ENCODE measurements around the gene ZNF57. TPM values are rescaled to one million over a fixed set of nuclear protein-coding genes. Genes with fewer than 3 reads are reported as not detected.
"Not testable (repeated sequence)": the region's sequence is repeated elsewhere in the genome, so short reads cannot be mapped to it uniquely, and the experiment has no call there.

ZNF57 gene
- polyA plus RNA-seq, 3 donors: 1.3 to 3.0 (median 2.2) TPM

DNA sequence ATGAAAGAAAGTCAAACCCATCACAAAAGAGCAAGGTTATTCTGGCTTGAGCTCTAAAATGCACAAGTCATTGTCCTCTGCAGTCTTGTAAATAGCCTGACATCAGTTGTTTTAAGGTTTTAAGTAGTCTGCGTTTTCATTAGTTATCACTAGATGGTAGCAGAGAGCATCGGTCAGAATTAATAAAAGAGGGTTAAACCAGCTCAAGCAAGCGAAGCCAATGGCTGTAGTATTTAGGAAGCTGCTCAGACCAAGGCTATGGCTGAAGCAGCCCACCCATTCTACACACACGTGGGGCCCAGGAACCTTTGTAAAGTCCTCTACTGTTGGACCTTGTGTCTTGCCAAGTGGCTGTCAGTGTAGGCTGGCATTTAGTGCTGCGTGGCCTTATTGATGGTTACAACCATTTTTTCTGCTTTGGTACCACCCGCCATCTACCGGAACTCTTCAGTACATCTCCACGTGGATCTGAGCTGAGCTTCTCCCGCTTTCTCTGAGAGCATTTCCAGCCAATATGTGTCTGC, 13.3 kb upstream of the ZNF57 start:
- H3K27ac ChIP-seq (ENCODE audit: low read depth, low read length): no peak overlapping the region
- 23 to 26% (median 24%) methylated on average over 9 of the region's 9 CpGs for WGBS, 3 donors

DNA sequence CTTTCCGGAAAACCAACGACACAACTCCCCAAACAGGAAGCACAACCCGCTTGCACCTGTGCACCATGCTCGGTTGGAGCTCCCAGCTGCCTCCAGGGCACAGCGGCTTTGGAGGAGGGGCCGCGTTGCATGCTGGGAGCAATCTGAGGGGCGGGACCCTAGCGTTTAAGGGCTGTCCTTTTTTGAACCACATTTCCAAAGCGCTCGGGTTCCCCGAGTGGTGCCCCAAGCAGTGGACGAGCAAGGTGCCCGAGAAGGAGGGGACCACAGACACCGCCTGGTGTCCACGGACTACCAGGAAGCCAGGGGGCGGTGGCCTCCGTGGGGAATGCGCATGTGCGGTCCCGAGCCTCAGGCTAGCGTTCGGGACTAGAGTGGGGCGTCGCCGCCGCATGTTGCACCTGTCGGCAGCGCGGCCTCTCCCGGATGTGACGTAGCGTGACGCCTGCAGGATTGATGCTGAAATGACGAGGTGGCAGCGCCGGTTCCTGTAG, 11.9 kb upstream of the ZNF57 start:
- WGBS, 3 donors: 44 to 65% (median 62%) methylated on average over 31 to 37 of the region's 37 CpGs
- no peak overlapping the region for H3K27ac ChIP-seq (ENCODE audit: low read depth, low read length)

DNA sequence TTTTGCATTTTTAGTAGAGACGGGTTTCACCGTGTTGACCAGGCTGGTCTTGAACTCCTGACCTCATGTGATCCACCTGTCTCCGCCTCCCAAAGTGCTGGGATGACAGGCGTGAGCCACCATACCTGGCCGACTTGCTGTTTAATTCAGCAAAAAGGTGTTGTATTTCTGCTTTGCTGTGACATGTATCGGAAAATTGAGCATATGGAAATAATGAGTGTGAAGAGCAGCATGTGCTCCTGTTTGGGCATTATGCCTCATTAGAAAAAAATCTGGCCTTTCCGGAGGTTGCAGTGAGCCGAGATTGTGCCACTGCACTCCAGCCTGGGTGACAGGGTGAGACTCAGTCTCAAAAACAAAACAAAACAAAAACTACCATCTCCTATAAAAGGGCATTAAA, 10.2 kb upstream of the ZNF57 start:
- 47 to 84% (median 83%) methylated on average over 8 of the region's 8 CpGs for WGBS, 3 donors

DNA sequence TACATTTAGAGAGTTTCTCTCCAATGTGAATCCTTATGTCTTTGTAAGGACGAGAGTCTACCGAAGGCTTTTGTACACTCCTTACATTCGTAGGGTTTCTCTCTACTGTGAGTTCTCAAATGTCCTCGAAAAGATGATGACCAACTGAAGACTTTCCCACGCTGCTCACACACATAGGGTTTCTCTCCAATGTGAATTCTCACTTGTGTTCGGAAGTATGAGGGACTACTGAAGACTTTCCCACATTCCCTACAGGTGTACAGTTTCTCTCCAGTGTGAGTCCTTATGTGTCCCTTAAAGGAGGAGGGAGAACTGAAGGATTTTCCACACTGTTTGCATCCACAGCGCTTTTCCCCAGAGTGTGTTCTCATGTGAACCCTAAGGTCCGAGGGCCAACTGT, 4.0 kb upstream of the ZNF57 start:
- H3K27ac ChIP-seq (ENCODE audit: low read depth, low read length): no peak overlapping the region
- WGBS, 3 donors: 75 to 81% (median 79%) methylated on average over 8 of the region's 8 CpGs

More for the DNA sequence above, 10.2 kb upstream of the ZNF57 start:
- H3K27ac ChIP-seq (ENCODE audit: low read depth, low read length): not testable (repeated sequence)

DNA sequence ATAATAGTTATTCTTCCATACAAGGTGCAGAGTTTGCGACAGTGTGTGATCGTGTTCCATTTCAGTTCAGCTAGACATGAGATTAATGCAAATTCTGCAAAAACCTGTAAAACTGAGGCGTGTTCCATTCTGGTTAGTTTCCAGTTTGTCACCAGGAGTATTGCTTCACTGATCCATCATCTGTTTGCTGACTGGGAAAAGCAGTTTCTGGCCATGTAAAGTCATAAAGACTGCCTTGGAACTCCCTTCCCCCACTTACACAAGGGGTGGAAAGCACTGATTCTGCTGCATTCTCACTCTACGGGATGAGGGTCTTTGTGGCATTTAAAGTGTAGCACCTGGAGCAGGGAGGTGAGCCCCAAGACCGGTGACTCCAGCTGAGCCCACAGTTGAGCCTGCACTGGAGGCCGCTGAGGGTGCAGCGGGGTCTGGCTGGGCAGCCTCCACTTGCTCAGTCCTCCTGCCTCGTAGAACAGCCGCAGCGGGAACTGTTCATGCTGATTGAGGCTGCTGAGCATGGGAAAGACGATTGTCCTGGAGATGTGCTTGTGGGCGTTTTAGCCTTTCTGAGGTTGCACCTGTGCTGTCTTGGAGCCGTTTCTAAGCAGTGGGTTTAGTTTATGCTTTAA, 2.0 kb downstream of the ZNF57 start:
- no peak overlapping the region for H3K27ac ChIP-seq (ENCODE audit: low read depth, low read length)
- WGBS, 3 donors: 83 to 91% (median 87%) methylated on average over 13 of the region's 13 CpGs

DNA sequence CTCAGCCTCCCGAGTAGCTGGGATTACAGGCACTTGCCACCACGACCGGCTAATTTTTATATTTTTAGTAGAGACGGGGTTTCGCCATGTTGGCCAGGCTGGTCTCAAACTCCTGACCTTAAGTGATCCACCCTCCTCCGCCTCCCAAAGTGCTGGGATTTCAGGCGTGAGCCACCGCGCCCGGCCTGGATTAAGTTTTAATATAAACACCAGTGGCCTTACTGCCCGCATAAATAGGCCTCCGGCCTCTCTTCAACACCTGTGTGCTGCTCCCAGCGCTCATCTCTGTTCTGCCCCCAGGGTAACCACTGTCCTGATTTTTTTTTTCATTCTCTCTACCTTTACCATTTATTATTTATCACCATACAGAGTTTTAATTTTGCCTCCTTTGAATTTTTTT, 2.6 kb downstream of the ZNF57 start:
- WGBS, 3 donors: 90 to 94% (median 94%) methylated on average over 13 of the region's 13 CpGs
- H3K27ac ChIP-seq (ENCODE audit: low read depth, low read length): not testable (repeated sequence)

DNA sequence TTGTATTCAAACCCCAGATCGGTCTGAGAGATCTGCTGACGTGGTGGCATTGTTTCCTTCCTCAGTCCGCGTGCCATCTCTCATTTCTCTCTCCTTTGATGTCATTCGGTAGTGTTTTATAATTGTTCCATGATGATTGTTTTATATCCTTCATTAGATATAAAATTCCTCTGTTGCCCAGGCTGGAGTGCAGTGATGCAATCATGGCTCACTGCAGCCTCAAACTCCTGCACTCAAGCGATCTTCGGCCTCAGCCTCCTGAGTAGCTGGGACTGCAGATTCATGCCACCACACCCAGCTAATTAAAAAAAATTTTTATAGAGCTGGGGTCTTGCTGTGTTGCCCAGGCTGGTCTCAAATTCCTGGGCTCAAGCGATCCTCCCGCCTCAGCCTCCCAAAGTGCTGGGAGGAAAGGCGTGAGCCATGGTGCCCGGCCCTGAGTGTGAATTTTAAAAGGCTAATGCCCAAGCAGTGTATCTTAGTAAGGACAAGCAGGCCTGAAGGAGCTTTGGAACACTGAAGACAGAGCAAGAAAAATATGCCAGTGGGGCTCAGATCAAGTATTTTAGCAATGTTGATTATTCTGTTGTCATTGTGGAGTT, 5.3 kb downstream of the ZNF57 start:
- no peak overlapping the region for H3K27ac ChIP-seq (ENCODE audit: low read depth, low read length)
- 82 to 91% (median 83%) methylated on average over 11 of the region's 11 CpGs for WGBS, 3 donors

DNA sequence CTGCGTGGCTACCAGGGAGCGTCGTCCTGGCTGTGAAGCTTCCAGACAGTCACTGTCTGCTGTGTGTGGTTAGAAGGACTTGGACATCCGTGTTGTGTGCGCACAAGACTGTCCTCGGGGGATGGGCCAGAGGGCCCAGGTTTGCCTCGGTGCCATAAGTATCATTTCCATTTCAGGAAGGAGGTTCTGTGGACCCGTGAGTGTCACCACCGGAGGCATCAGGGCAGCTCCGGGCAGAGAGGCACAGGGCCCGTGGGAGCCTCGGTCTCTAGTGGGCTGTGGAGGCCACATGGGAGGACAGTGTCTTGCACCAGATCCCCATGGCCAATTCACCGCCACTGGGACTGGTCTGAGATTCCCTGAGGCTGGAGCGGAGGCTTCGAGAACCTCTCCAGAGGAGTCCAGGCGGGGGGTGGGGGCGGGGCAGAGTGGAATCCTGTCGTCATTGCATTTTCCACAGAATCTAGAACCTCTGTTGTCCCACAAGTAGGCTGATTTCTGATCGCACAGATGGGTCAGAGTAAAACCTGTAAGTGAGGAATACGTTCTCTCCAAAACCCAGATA, 6.0 kb downstream of the ZNF57 start:
- WGBS, 3 donors: 84 to 93% (median 92%) methylated on average over 20 of the region's 20 CpGs
- H3K27ac ChIP-seq (ENCODE audit: low read depth, low read length): no peak overlapping the region

DNA sequence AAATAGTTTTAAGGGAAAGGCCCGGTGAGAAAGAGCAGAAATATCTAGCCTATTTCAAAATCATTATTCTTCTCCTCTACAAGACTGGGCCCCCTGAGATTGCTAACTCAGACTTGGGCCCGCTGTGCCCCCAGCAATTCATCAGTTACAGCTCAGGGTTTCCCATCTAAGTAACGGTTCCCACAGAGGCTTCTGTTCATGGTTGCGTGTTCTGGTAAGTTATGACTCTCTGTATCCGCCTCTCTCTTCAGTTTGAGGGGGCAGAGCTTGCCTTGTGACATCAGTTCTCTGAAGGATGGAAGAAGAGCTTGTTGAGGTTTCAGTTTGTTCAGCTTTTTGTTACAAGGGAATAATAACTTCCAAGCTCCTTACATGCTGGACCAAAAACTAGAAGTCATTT, 11.6 kb downstream of the ZNF57 start:
- 93 to 96% (median 96%) methylated on average over 5 of the region's 5 CpGs for WGBS, 3 donors
- H3K27ac ChIP-seq (ENCODE audit: low read depth, low read length): no peak overlapping the region

DNA sequence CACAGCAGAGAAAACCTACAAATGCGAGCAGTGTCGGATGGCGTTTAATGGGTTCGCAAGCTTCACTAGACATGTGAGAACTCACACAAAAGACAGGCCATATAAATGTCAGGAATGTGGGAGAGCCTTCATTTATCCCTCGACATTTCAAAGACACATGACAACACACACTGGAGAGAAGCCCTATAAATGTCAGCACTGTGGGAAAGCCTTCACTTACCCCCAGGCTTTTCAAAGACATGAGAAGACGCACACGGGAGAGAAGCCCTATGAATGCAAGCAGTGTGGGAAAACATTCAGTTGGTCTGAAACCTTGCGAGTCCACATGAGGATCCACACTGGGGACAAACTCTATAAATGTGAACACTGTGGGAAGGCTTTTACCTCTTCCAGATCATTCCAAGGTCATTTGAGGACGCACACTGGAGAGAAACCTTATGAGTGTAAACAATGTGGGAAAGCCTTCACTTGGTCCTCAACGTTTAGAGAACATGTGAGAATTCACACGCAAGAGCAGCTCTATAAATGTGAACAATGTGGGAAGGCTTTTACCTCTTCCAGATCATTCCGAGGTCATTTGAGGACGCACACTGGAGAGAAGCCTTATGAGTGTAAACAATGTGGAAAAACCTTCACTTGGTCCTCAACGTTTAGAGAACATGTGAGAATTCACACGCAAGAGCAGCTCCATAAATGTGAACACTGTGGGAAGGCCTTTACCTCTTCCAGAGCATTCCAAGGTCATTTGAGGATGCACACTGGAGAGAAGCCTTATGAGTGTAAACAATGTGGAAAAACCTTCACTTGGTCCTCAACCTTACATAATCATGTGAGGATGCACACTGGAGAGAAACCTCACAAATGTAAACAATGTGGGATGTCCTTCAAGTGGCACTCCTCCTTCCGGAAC, 16.8 kb downstream of the ZNF57 start:
- no peak overlapping the region for H3K27ac ChIP-seq (ENCODE audit: low read depth, low read length)
- 91 to 98% (median 96%) methylated on average over 16 of the region's 16 CpGs for WGBS, 3 donors

DNA sequence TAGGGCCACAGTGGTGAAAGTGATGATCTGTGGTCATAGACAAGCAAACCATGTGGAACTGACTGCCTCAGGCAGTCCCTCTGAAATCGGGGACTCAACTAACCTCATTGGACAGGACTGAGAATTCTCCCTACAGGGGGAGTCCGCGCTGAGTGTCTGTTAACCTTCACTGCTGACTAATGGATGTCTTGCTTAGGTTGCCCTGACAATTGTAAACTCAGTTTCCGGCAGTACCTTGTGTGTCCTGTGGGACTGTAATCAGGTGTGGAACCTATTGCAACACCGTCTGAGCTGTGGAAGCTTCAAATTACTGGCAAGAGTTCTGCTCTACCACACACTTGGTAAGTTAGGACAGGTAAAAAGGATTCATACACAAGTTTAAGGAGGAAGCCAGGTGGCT, 22.3 kb downstream of the ZNF57 start:
- 20 to 62% (median 56%) methylated on average over 5 of the region's 5 CpGs for WGBS, 3 donors

DNA sequence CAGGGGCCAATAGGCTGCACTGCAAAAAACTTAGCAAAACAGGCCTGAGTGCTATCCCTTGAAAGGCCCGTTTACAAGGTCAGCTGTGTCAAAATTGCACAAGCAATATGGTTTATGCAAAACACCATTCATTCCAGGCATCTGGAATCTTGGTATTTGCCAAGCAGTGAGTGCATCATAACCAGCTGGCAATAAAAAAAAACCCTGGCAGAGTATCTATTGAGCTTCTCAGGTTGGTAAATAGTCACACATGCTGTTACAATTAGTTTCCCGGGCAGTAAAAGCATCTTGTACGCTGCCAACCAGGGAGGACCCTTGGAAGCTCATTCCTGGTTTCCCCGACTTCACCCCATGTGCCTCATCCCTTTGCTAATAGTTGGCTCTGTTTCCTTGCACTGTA, 22.8 kb downstream of the ZNF57 start:
- 20 to 60% (median 44%) methylated on average over 4 of the region's 4 CpGs for WGBS, 3 donors
- no peak overlapping the region for H3K27ac ChIP-seq (ENCODE audit: low read depth, low read length)

More for the DNA sequence above, 22.3 kb downstream of the ZNF57 start:
- H3K27ac ChIP-seq (ENCODE audit: low read depth, low read length): no peak overlapping the region

DNA sequence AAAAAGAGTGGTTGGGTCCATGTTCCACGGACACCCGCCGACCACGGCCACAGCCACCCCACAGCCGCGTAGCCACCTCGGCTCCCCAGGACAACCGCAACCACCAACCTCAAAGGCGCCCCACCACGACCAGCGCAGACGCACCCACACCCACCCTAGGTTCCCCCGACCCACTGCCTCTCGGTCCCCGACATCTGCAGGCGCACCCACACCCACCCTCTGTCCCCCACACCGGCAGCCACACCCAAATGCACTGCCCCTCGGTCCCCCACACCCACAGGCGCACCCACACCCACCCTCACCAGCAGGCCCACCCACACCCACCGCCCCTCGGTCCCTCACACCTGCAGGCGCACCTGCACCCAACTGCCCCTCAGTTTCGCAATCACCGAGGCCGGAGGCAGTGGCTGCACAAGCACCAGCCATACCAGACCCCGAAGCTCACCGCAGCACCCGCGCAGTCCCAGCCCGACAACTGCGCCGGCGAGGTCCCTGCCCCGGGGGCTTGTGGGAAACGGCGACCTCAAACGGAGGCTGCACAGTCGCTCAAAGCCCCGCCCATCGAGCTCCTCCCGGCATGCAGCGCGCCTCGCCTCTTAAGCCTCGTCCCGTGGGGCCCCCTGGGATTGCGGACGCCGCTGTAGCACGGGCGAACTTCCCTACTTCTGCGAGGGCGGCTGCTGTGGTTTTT, 25.8 kb downstream of the ZNF57 start:
- no peak overlapping the region for H3K27ac ChIP-seq (ENCODE audit: low read depth, low read length)
- WGBS, 3 donors: 83 to 91% (median 89%) methylated on average over 49 to 53 of the region's 53 CpGs

DNA sequence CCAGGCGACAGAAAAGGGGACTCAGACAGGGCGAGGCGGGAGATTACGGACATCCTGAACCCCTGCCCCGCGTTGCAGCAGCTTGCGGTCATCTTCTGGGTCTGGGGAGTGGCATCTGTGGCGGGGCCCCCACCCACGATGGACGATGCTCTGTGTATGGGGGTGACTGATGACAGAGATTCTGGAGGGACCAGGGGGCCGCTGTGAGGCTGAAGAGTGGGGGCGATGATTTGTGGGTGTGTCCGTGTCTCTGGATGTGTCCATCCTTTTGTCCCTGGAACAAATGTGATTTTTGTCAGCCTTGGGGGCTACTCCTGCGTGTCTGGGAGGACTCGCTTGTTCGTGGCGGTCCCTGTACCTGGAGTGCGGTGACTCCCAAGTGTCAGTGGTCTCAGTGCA, 26.3 kb downstream of the ZNF57 start:
- no peak overlapping the region for H3K27ac ChIP-seq (ENCODE audit: low read depth, low read length)
- 93 to 95% (median 94%) methylated on average over 18 of the region's 18 CpGs for WGBS, 3 donors

DNA sequence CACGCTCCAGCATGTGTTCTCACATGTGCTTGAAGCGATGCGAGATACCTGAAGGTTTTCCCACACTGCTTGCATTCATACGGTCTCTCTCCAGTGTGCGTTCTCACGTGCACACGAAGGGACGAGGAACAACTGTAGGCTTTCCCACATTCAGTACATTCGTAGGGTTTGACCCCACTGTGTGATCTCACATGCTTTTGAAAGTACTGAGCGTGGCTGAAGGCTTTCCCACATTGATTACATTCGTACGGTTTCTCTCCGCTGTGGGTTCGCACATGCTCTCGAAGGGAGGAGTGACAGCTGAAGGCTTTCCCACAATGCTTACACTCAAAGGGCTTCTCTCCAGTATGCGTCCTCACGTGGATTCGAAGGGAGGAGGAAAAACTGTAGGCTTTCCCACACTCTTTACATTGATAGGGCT, 32.8 kb downstream of the ZNF57 start:
- H3K27ac ChIP-seq (ENCODE audit: low read depth, low read length): no peak overlapping the region
- WGBS, 3 donors: 97% methylated on average over 18 of the region's 18 CpGs

DNA sequence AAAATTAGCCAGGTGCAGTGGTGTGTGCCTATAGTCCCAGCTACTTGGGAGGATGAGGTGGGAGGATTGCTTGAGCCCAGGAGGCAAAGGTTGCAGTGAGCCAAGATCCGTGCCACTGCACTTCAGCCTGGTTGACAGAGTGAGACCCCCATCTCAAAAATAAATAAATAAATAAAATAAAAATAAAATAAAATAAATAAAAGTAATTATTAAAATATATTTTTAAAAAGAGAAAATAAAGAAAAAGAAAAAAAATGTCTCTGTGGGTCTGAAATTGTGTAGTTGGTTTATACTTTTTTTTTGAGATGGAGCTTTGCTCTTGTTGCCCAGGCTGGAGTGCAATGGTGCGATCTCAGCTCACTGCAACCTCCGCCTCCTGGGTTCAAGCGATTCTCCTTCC, 35.1 kb downstream of the ZNF57 start:
- H3K27ac ChIP-seq (ENCODE audit: low read depth, low read length): not testable (repeated sequence)
- 94 to 100% (median 99%) methylated on average over 4 of the region's 4 CpGs for WGBS, 3 donors

DNA sequence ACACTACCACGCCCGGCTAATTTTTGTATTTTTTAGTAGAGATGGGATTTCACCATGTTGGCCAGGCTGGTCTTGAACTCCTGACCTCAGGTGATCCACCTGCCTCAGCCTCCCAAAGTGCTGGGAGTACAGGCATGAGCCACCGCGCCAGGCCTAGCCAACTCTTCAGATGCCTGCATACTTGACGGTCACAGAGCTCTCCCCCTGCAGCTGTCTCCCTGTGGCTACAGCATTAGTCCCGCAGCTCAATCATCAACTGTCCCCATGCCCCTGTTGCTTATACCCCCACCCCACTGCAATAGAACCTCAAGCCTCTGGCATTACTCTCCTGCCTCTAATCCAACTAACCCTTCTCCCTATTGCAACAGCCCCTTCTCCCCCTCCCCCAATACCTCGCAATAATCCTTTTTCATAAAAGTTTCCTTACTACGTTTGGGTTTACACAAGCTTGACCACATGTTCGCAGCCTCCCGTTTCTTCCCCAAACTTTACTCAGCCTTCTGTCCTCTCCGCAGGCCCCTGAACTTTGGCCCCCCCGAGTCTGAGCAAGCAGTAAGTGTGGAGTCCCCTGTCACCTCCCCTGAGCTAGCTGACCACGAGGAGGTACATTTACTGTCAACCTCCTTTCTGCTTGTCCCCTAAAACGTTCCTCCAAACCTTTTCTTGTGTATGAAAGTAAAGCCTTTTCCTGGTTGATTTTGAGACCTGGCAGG, 42.4 kb downstream of the ZNF57 start:
- 70 to 74% (median 72%) methylated on average over 14 of the region's 14 CpGs for WGBS, 3 donors
- no peak overlapping the region for H3K27ac ChIP-seq (ENCODE audit: low read depth, low read length)

DNA sequence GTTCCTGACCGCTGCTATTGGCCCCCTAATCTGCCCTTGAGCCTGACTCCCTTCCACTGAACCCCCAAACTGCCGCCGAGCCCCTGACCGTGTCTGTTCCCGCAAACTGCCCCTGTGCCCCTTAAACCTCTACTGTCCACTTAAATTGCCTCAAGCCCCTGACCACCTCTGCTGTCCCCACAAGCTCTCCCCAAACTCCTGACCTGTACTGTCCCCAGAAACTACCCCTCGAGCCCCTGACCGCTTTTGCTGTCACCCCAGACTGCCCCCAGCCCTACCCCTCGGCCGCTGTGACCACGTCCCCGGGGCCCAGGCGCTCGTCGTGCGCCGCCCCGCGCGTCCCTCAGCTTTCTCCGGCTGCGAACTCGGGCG, 43.7 kb downstream of the ZNF57 start:
- no peak overlapping the region for H3K27ac ChIP-seq (ENCODE audit: low read depth, low read length)
- WGBS, 3 donors: 2 to 3% (median 3%) methylated on average over 23 of the region's 23 CpGs
